Subcutaneous adipose tissue (tissue), 4 donors: ENCODE results near the gene ACOT12. TPM values are rescaled to one million over a fixed set of nuclear protein-coding genes. Genes with fewer than 3 reads are reported as not detected.

Experiments
- total RNA-seq, 4 donors: library from RNA; depleted of rRNA; stranded (reverse); fragments of >200 nt; gene quantifications; one replicate each; pipeline ENCODE4 v1.1.0, GENCODE V29; 2016
- TF ChIP-seq, protein P1 (sequence below): fragments of 450-650 bp; IDR thresholded peaks from one replicate; pipeline ENCODE4 v1.5.1; 2016; ENCODE audit warnings: low read depth, mild to moderate bottlenecking, control low read depth, antibody characterized with exemption, moderate library complexity

The ACOT12 gene
- total RNA-seq, 4 donors from 2014 or later: not detected

DNA sequence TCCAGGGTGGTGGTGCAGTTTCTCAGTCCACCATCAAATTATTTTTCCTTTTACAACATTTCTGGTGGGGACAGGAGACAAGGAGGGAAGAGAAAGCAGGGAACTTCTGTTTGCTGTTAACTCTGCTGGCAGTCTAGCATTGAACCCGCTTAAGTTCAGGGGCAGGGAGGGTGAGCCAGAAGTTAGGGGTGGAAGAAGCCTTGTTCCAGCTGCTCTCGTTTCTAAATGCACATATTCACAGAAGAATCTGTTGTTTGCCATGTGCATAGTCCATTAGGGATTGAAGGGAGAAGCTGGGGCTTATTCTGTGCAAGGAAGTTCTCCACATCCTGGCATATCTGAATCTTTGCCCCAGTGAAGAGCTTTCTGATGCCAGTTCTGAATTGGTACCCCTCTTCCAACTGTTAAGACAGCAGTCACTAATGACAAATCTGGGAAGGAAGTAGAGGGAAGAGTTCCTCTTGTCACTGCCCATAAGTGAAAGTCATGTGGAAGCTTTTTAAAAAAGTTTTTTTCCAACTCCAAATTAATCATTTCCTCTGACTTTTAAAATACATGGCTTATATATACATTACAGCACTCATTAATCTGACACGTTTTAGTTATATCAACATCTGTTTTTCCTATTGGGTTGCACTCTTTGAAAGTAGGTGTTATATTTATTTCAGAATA is 32.6 kb upstream of the ACOT12 start:
- TF ChIP-seq, protein P1, sequence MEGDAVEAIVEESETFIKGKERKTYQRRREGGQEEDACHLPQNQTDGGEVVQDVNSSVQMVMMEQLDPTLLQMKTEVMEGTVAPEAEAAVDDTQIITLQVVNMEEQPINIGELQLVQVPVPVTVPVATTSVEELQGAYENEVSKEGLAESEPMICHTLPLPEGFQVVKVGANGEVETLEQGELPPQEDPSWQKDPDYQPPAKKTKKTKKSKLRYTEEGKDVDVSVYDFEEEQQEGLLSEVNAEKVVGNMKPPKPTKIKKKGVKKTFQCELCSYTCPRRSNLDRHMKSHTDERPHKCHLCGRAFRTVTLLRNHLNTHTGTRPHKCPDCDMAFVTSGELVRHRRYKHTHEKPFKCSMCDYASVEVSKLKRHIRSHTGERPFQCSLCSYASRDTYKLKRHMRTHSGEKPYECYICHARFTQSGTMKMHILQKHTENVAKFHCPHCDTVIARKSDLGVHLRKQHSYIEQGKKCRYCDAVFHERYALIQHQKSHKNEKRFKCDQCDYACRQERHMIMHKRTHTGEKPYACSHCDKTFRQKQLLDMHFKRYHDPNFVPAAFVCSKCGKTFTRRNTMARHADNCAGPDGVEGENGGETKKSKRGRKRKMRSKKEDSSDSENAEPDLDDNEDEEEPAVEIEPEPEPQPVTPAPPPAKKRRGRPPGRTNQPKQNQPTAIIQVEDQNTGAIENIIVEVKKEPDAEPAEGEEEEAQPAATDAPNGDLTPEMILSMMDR: no peak

DNA sequence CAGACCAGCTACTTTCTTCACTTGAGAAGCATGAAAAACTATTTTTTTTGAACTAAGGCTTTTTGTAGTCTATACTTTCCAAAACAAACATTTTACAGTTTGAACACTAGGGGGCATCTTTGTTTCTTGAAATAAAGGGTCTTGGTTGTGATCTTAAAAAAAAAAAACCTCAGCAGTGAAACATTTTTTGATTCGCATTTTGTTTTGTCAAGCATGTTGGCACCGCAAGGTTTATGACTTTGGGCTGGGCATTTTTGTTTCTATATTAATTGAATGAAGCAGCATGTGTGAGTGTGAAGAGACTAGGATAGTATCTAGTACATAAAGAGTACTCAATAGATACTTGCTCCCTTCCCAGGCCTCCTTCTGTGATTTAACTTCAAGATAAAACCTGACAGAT is 31.6 kb upstream of the ACOT12 start:
- TF ChIP-seq, protein P1: no peak

DNA sequence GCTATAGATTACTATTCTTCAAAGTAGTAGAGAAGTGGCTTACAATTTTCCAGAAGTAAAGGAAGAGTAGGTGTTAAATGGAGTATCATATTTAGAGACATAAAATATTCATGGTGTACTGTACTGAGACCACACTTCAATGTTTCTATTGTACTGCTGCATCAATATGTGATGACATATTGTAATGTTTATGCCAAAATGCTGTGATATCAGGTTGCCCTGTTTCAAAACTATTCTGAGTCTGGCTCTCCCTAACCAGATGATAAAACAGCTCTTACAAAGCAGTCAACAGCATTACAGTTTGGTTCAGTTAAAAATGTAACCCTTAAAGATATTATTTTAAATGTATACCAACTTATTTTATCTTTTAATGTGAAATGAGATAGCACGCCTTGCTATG is 30.8 kb upstream of the ACOT12 start:
- TF ChIP-seq, protein P1: no peak

DNA sequence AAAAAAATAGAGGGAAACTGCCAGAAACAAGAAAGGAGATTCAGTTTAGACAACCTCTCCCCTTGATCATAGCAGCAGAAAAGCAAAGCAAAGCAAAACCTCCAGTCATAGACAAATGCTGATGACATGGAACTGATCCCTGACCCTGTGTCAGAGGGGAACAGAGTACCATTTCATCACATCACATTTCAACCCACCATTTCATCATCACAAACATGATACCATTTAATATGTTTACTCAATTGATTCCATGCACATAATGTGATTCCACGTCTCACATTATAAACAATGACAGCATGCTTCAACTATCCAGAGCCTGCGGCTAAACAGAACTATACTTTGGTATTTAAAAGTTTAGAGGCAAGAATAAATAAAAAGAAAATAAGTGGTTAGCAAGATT is 28.7 kb upstream of the ACOT12 start:
- TF ChIP-seq, protein P1: no peak

DNA sequence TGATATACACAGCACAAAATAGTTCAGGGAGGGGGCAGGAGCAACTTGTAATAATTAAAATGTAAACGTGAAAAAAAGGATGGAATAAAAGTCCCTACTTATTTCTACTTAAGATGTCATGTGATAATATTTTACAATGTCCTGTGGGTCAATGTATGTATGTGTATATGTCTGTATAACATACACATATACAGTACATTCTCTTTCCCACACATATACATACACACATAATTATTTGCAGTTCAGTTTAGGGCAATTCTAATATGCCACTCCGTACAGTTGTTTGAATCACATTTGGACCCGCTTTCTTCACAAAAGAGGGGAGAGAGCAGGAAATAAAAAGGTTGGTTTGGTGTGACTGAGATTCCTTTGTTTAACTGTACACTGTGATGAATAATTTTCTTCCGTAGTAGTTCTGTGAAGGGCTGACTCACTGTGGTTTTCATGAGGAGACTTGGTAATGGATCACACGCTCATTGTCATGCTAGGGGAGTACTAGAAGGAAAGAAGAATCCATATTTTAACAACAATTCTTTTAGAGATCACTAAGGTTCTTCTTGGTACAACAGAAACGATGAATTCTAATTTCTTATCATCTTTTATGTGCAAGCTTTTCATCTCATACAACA is 26.2 kb upstream of the ACOT12 start:
- TF ChIP-seq, protein P1: no peak

DNA sequence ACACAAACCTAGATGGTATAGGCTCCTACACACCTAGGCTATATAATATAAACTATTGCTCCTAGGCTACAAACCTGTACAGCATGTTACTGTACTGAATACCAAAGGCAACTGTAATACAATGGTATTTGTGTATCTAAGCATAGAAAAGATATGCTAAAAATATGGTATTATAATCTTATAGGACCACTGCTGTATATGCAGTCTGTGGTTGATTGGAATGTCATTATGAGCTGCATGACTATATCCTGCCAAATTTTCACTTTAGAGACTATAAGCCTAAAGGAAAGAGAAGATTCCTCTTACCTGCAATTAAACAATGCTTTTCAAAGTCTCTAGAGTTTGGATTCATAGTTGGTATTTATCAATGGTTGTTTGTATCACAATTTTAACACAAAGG is 24.7 kb upstream of the ACOT12 start:
- TF ChIP-seq, protein P1: no peak

DNA sequence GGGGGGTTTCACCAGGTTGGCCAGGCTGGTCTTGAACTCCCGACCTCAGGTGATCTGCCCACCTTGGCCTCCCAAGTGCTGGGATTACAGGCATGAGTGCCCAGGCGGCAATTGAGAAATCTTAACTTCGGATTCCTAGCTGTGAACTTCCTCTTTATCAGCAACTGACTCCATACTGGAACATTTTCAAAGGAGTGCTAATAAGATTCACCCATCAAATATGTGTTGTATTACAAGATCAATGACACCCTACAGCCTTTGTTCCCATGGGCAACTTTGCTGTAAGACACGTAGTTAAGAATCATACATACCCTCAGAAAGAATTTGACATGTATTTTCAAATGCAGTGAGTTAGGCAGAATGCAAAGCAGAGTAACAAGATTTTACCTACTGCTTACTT is 23.1 kb upstream of the ACOT12 start:
- TF ChIP-seq, protein P1: no peak
